ENCODE measurements around the gene CYP4V2.

- TF ChIP-seq CTCF (IDR thresholded peaks at IDR 0.05) (no peak), POLR2A (IDR thresholded peaks at IDR 0.05) (no peak)
Observed at GRCh38 chr4:186150926-186151325, 40.4 kb upstream of the CYP4V2 start.
